Ascending aorta (tissue), 2 donors: ENCODE data around the gene ABCB7. TPM values are rescaled to one million over a fixed set of nuclear protein-coding genes. Genes with fewer than 3 reads are reported as not detected.
"Not testable (repeated sequence)": the region's sequence is repeated elsewhere in the genome, so short reads cannot be mapped to it uniquely, and the experiment has no call there.

Experiments
- DNase-seq, 2 donors: peaks; one replicate each; pipeline ENCODE4 v3.0.0-alpha.2; 2019; ENCODE audit warnings: low spot score in 2 of 2
- H3K27ac ChIP-seq, 2 donors: fragments of 200-600 bp; sonication (generic); one replicate each; pipeline ENCODE4 v1.5.1; 2016 to 2017; ENCODE audit warnings: mild to moderate bottlenecking in 1 of 2
- H3K27me3 ChIP-seq: fragments of 200-600 bp; sonication (generic); one replicate; pipeline ENCODE4 v1.5.1; 2017
- H3K36me3 ChIP-seq, 2 donors: fragments of 200-600 bp; sonication (generic); one replicate each; pipeline ENCODE4 v1.5.1; 2016
- H3K4me1 ChIP-seq, 2 donors: fragments of 200-600 bp; sonication (generic); one replicate each; pipeline ENCODE4 v1.5.1; 2016 to 2017; ENCODE audit warnings: mild to moderate bottlenecking in 1 of 2
- H3K4me3 ChIP-seq, 2 donors: fragments of 200-600 bp; sonication (generic); one replicate each; pipeline ENCODE4 v1.5.1; 2016 to 2017; ENCODE audit warnings: mild to moderate bottlenecking in 1 of 2
- H3K9me3 ChIP-seq, 2 donors: fragments of 200-600 bp; sonication (generic); one replicate each; pipeline ENCODE4 v1.5.1; 2016
- CTCF ChIP-seq, 3 experiments: fragments of 200-600 bp in 2 of 3; fragments of 450-650 bp in 1 of 3; sonication (generic) in 2 of 3; IDR thresholded peaks; one replicate each; pipeline ENCODE4 v1.5.1; 2016 to 2019; ENCODE audit warnings: antibody characterized with exemption in 3 of 3, mild to moderate bottlenecking in 1 of 3, moderate library complexity in 1 of 3
- intact Hi-C: fragments of 100-400 bp; cut with DNase I; formaldehyde crosslinking; loops from one replicate; pipeline ENCODE4 v1.15.1; 2023
- total RNA-seq: library from RNA; depleted of rRNA; stranded (reverse); fragments of >200 nt; gene quantifications from one replicate; pipeline ENCODE4 v1.1.0, GENCODE V29; 2016

Gene ABCB7
- total RNA-seq, 1 donor from 2014 or later: 157 TPM

- Histone ChIP-seq H3K4me3 (no peak overlapping the region), H3K27me3 (no peaks in the 10 kb centered on the region), H3K9me3 (peaks cover 0 to 14% of the 10 kb centered on the region in 2 donors), H3K27ac (no peak overlapping the region), H3K36me3 (no peaks in the 10 kb centered on the region), H3K4me1 (no peaks in the 10 kb centered on the region)
- no peak for TF ChIP-seq CTCF (IDR thresholded peaks at IDR 0.05)
- intact Hi-C loops: no loop called here
- no peak for DNase-seq
Measured at GRCh38 chrX:75132672-75133071, 23.4 kb downstream of the ABCB7 start.

DNA sequence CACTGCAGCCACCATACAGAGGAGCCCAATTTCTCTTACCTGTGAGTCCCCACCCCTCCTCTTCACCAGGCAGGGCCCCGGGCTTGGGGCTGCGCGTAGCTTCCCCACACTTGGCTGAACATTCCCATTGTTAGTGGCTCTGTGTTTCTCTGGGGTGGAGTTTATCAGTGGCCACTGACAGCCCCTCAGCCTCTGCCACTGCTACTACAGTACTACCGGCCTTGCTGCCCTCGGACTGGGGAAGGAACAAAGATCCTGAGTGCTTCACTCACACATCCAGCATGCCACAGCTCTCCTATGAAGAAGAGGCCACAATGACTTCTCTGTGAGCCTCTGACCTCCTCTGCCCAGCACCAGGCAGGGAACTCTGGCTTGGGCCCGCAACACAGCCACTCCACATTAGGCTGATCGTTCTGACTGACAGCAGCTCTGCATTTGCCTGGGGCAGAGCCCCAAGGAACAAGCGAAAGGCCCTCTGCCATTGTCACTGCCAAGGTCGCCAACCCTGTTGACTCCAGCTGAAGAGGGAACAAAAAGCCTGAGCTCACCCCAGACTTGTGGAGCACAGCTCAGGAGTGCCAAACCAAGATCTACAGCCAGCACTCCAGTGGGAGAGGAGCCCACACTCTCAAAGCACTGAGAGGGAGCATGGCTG, 24.0 kb downstream of the ABCB7 start:
- Histone ChIP-seq H3K36me3 (no peaks in the 10 kb centered on the region), H3K4me3 (no peak overlapping the region), H3K27me3 (no peaks in the 10 kb centered on the region), H3K4me1 (no peaks in the 10 kb centered on the region), H3K9me3 (peaks cover 0 to 14% of the 10 kb centered on the region in 2 donors), H3K27ac (no peak overlapping the region)
- intact Hi-C loops: no loop called here
- TF ChIP-seq CTCF (IDR thresholded peaks at IDR 0.05): no peak
- no peak for DNase-seq

- H3K9me3 ChIP-seq, H3K27ac ChIP-seq, H3K27me3 ChIP-seq, H3K36me3 ChIP-seq, intact Hi-C loops, H3K4me3 ChIP-seq, DNase-seq, H3K4me1 ChIP-seq: not testable (repeated sequence)
Measured at GRCh38 chrX:75129069-75129468, 27.0 kb downstream of the ABCB7 start.

- H3K27ac ChIP-seq: no peak overlapping the region
- no peaks in the 10 kb centered on the region for H3K36me3 ChIP-seq
- intact Hi-C loops: no loop called here
- no peak overlapping the region for H3K4me3 ChIP-seq
- H3K4me1 ChIP-seq: no peaks in the 10 kb centered on the region
- no peak for DNase-seq
- no peaks in the 10 kb centered on the region for H3K27me3 ChIP-seq
- TF ChIP-seq CTCF (IDR thresholded peaks at IDR 0.05): no peak
- H3K9me3 ChIP-seq: no peaks in the 10 kb centered on the region
Measured at GRCh38 chrX:75118296-75118695, 37.8 kb downstream of the ABCB7 start.

DNA sequence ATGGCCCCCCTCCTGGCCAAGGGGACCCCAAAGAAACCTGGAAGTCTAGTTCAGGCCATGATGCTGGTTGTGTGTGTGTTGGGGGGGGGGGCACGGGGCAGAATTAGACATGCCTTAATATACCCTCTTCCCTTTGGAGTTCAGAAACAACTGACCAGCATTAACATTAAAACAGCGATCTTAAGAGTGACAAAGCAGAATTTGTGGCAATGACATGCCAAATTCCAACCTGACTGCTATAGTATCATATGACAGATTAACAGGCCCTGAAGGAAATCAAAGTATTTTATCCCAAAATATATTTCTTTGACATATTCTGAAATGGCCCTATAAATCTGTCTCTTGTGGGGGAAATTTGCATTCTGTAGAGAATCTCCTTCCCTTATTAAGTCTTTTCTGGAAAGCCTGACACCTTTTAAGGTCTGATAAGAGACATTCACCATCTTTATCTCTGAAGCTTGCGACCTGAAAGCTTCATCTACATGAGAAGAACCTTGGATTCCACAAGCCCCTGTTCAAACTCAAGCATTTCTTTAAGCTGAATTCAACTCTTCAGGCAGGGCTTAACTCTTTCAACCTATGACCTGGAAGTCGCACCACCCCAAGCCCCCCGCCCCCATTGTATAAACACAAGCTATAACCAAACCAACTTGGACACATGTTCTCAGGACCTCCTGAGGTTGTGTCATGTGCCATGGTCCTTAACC, 40.2 kb downstream of the ABCB7 start:
- H3K4me1 ChIP-seq: no peaks in the 10 kb centered on the region
- H3K9me3 ChIP-seq: no peaks in the 10 kb centered on the region
- no peak for TF ChIP-seq CTCF (IDR thresholded peaks at IDR 0.05)
- no peak overlapping the region for H3K4me3 ChIP-seq
- no peak for DNase-seq
- no peaks in the 10 kb centered on the region for H3K36me3 ChIP-seq
- intact Hi-C loops: no loop called here
- no peak overlapping the region for H3K27ac ChIP-seq
- H3K27me3 ChIP-seq: no peaks in the 10 kb centered on the region

DNA sequence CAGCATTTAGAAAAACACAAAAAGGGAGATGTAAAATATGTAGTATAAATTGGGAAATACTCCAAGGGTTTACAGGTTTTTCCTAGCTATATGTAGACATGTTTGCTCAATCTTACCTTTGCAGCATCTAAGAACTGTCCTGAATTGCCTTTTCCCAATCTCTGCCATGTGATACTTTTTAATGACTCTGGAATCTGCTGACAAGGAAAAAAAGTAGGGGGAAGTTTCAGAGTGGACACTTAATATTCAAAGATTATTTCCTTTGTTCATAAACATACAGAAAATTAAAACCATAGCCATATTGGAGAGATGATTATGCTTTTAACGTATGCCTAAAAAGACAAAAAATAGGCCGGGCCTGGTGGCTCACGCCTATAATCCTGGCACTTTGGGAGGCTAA, 41.4 kb downstream of the ABCB7 start:
- DNase-seq: no peak
- Histone ChIP-seq H3K27ac (no peak overlapping the region), H3K9me3 (no peaks in the 10 kb centered on the region), H3K36me3 (no peaks in the 10 kb centered on the region), H3K4me3 (no peak overlapping the region), H3K4me1 (no peaks in the 10 kb centered on the region), H3K27me3 (no peaks in the 10 kb centered on the region)
- intact Hi-C loops: no loop called here
- TF ChIP-seq CTCF (IDR thresholded peaks at IDR 0.05): no peak
